Activated B cell treated with CpG ODN at 0.5 μM for 24 hours (primary cell): ENCODE data around the gene INSIG1. TPM values are rescaled to one million over a fixed set of nuclear protein-coding genes. Genes with fewer than 3 reads are reported as not detected.

ENCODE experiments used
- ATAC-seq: fragments of 200-7000 bp; cut with Tn5 transposase; one replicate; pipeline ENCODE4 v1.10.0; 2021; ENCODE audit warnings: low read depth, mild to moderate bottlenecking, moderate library complexity
- CTCF ChIA-PET: fragments of 350-600 bp; sonication (Branson Sonifier 250); formaldehyde crosslinking; loops from one replicate; lab custom pipeline; 2021; ENCODE audit warnings: antibody characterized with exemption; lab: Charles Lee
- POLR2A ChIA-PET: fragments of 350-600 bp; sonication (Branson Sonifier 250); formaldehyde crosslinking; loops from one replicate; lab custom pipeline; 2021; ENCODE audit warnings: antibody characterized with exemption; lab: Charles Lee
- DNase-seq: peaks from one replicate; pipeline ENCODE4 v3.0.0; 2022
- H3K27ac Mint-ChIP-seq: one replicate; pipeline ENCODE4 v1.8.0; 2020; ENCODE audit warnings: mixed read lengths
- H3K27me3 Mint-ChIP-seq: one replicate; pipeline ENCODE4 v1.8.0; 2021; ENCODE audit warnings: mixed read lengths
- H3K36me3 Mint-ChIP-seq: one replicate; pipeline ENCODE4 v1.8.0; 2021; ENCODE audit warnings: low read depth, mixed read lengths
- H3K4me1 Mint-ChIP-seq: one replicate; pipeline ENCODE4 v1.8.0; 2021; ENCODE audit warnings: mixed read lengths
- H3K4me3 Mint-ChIP-seq: one replicate; pipeline ENCODE4 v1.8.0; 2020; ENCODE audit warnings: mild to moderate bottlenecking, mixed read lengths
- H3K9me3 Mint-ChIP-seq: one replicate; pipeline ENCODE4 v1.8.0; 2020; ENCODE audit warnings: mixed read lengths
- intact Hi-C: fragments of 100-400 bp; cut with micrococcal nuclease; formaldehyde crosslinking; loops from one replicate; pipeline ENCODE4 v1.15.1; 2024
- total RNA-seq: library from RNA; stranded (reverse); gene quantifications from 2 replicates; pipeline ENCODE4 v1.2.3, GENCODE V29; 2022
- TF ChIP-seq, protein P1 (sequence below): fragments of 200-600 bp; IDR thresholded peaks from one replicate; pipeline ENCODE4 v1.8.0; 2022; ENCODE audit warnings: antibody characterized with exemption, mild to moderate bottlenecking

INSIG1 gene
- total RNA-seq, 1 donor from 2014 or later = 79.6 TPM

DNA sequence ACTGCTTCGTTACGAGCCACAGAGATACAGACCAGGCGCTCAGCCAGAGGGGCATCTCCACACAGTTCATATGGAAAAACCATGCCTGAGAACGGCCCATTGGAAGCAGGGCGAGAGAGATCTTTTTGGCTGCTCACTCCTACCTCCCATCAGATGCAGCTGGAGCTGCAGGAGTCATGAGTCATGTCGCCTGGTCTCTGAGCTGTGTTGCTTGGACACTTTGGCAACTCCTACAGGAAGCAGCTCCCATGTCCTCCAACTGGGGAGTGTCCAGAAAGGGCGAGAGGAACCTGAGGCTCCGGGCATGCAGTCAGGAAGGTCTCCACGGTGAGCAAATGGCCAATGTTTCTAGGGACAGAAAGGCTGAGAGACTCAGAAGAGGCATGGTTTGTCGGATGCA lies 24.9 kb downstream of the INSIG1 start:
- CTCF ChIA-PET = no interaction called here
- DNase-seq = no peak

DNA sequence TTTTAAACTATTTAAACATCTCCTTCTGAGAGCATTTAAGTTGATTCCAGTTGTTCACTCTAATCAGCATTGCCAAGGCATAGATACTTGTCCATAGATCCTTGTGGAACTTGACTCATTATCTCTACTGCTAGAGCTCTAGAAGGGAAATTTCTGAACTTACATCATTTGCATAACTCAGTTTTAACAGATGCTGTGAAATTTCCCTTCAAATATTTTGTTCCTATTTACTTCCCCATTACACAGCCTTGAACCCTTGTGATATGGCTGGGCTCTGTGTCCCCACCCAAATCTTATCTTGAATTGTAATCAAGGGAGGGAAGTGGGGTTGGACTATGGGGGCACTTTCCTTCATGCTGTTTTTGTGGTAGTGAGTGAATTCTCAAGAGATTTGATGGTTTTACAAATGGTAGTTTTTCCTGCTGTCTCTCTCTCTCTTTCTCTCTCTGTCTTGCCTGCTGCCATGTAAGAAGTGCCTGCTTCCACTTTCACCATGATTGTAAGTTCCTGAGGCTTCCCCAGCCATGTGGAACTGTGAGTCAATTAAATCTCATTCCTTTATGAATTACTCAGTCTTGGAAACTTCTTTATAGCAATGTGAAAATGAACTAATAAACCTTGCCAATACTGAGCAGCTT lies 25.4 kb downstream of the INSIG1 start:
- H3K27ac Mint-ChIP-seq = peak overlapping the region; percentile 41
- intact Hi-C loops = no loop called here
- H3K4me3 Mint-ChIP-seq = no peak overlapping the region
- no peaks in the 10 kb centered on the region for H3K36me3 Mint-ChIP-seq
- no peak for ATAC-seq
- TF ChIP-seq, protein P1, sequence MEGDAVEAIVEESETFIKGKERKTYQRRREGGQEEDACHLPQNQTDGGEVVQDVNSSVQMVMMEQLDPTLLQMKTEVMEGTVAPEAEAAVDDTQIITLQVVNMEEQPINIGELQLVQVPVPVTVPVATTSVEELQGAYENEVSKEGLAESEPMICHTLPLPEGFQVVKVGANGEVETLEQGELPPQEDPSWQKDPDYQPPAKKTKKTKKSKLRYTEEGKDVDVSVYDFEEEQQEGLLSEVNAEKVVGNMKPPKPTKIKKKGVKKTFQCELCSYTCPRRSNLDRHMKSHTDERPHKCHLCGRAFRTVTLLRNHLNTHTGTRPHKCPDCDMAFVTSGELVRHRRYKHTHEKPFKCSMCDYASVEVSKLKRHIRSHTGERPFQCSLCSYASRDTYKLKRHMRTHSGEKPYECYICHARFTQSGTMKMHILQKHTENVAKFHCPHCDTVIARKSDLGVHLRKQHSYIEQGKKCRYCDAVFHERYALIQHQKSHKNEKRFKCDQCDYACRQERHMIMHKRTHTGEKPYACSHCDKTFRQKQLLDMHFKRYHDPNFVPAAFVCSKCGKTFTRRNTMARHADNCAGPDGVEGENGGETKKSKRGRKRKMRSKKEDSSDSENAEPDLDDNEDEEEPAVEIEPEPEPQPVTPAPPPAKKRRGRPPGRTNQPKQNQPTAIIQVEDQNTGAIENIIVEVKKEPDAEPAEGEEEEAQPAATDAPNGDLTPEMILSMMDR = no peak
- peaks cover 7% of the 10 kb centered on the region for H3K27me3 Mint-ChIP-seq
- DNase-seq = no peak
- POLR2A ChIA-PET = no interaction called here
- H3K9me3 Mint-ChIP-seq = peaks cover 10% of the 10 kb centered on the region
- CTCF ChIA-PET = no interaction called here
- peaks cover 2% of the 10 kb centered on the region for H3K4me1 Mint-ChIP-seq

More for the DNA sequence above, 24.9 kb downstream of the INSIG1 start:
- no peaks in the 10 kb centered on the region for H3K36me3 Mint-ChIP-seq
- peaks cover 6% of the 10 kb centered on the region for H3K27me3 Mint-ChIP-seq
- H3K9me3 Mint-ChIP-seq = peaks cover 10% of the 10 kb centered on the region
- intact Hi-C loops = no loop called here
- H3K4me1 Mint-ChIP-seq = peaks cover 2% of the 10 kb centered on the region
- POLR2A ChIA-PET = no interaction called here
- TF ChIP-seq, protein P1 = no peak
- no peak overlapping the region for H3K4me3 Mint-ChIP-seq
- H3K27ac Mint-ChIP-seq = no peak overlapping the region
- ATAC-seq = no peak

- TF ChIP-seq, protein P1 = no peak
- Mint-ChIP-seq H3K9me3 (peaks cover 10% of the 10 kb centered on the region), H3K36me3 (no peaks in the 10 kb centered on the region), H3K27me3 (peaks cover 7% of the 10 kb centered on the region), H3K4me3 (no peak overlapping the region), H3K27ac (no peak overlapping the region), H3K4me1 (peaks cover 2% of the 10 kb centered on the region)
- DNase-seq = no peak
- POLR2A ChIA-PET = no interaction called here
- CTCF ChIA-PET = no interaction called here
- ATAC-seq = no peak
- intact Hi-C loops = no loop called here
These were observed 26.6 kb downstream of the INSIG1 start for GRCh38 chr7:155324012-155324917.

- CTCF ChIA-PET = no interaction called here
- POLR2A ChIA-PET = no interaction called here
- no peak overlapping the region for H3K4me3 Mint-ChIP-seq
- ATAC-seq (no peak), DNase-seq (no peak)
- H3K27ac Mint-ChIP-seq = no peak overlapping the region
- H3K36me3 Mint-ChIP-seq = no peaks in the 10 kb centered on the region
- TF ChIP-seq, protein P1 = no peak
- peaks cover 2% of the 10 kb centered on the region for H3K4me1 Mint-ChIP-seq
- intact Hi-C loops = no loop called here
- peaks cover 7% of the 10 kb centered on the region for H3K27me3 Mint-ChIP-seq
- H3K9me3 Mint-ChIP-seq = peaks cover 10% of the 10 kb centered on the region
These were observed 27.2 kb downstream of the INSIG1 start for GRCh38 chr7:155324918-155325235.

GRCh38 chr7:155326385-155326784 lies 28.7 kb downstream of the INSIG1 start:
- H3K27me3 Mint-ChIP-seq = peaks cover 5% of the 10 kb centered on the region
- TF ChIP-seq, protein P1 = no peak
- H3K4me1 Mint-ChIP-seq = peaks cover 2% of the 10 kb centered on the region
- no peak overlapping the region for H3K4me3 Mint-ChIP-seq
- H3K36me3 Mint-ChIP-seq = no peaks in the 10 kb centered on the region
- no peak for ATAC-seq
- CTCF ChIA-PET = no interaction called here
- peaks cover 10% of the 10 kb centered on the region for H3K9me3 Mint-ChIP-seq
- intact Hi-C loops = no loop called here
- POLR2A ChIA-PET = no interaction called here
- no peak for DNase-seq
- H3K27ac Mint-ChIP-seq = no peak overlapping the region
